ENCODE data around the gene FOXD3.
"Not testable (repeated sequence)": the region's sequence is repeated elsewhere in the genome, so short reads cannot be mapped to it uniquely, and the experiment has no call there.

Gene FOXD3

DNA sequence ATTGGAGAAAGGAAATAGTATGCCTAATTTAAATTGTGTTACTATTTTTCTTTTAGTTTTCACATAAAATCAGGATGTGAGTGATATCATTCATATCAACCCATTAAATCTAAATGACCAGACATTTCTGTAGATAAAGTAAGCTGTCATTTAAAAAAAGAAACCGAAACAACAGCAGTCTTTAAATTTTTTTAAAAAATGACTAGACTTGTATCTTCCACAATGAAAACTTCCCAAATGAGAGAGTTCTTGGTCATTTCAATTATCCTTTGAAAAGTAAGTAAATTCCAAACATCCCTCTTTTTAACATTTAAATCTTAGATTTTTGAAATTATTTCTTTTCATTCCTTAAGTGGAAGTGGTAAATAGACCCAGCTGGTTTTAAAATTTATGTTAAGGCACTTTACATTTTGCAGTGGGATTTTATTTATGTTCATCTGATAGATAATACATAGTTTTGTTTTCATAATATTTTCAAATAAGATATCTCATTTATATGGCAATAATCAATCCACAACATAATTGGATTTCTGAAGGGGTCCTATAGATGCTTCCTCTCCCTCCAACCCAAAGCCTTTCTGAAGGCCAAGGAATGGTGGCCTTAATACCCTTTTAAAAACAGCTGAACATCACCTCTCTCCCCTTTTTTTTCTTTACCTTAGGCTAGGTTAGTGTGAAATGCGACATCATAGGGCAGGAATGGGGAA lies 3.1 kb downstream of the FOXD3 start:
- H3K4me1 ChIP-seq: peaks cover 6% of the 10 kb centered on the region
- in situ Hi-C loops (cut with MboI; ENCODE audit: low sequenced_read_pairs): no loop called here
- peak overlapping the region; percentile 34 for H3K4me3 ChIP-seq
- no peaks in the 10 kb centered on the region for H3K36me3 ChIP-seq (replicated peaks)
- no peak for DNase-seq (ENCODE audit: low spot score in 2 of 2)
- no peaks in the 10 kb centered on the region for H3K9me3 ChIP-seq
- no peaks in the 10 kb centered on the region; the same call in 1 of the 2 replicates for H3K27me3 ChIP-seq (ENCODE audit: low read depth)

DNA sequence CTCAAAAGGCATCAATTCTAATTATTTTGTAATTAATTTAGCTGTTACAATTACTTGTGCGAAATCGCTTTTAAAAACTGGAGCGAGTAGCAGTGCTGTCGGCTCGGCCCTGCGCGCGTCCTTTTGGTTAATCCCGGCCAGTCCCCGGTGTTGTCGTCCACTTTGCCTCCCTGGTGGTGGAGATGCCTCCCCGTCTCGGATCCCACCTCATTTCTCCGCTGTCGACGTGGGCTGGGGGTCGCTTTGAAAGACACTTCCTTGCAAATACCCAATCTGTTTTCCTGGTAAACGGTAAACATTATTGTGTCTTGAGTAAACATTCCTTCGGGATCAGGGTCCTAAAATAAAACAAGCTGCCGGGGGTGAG lies 3.7 kb downstream of the FOXD3 start:
- in situ Hi-C loops (cut with MboI; ENCODE audit: low sequenced_read_pairs): no loop called here
- no peaks in the 10 kb centered on the region for H3K9me3 ChIP-seq
- H3K4me1 ChIP-seq: peaks cover 6% of the 10 kb centered on the region
- H3K36me3 ChIP-seq (replicated peaks): no peaks in the 10 kb centered on the region
- H3K4me3 ChIP-seq: peak overlapping the region; percentile 9
- peak in 1 of 2 experiments; percentile 28 for DNase-seq (ENCODE audit: low spot score in 2 of 2)
- H3K27me3 ChIP-seq (ENCODE audit: low read depth): no peaks in the 10 kb centered on the region; the same call in 1 of the 2 replicates

DNA sequence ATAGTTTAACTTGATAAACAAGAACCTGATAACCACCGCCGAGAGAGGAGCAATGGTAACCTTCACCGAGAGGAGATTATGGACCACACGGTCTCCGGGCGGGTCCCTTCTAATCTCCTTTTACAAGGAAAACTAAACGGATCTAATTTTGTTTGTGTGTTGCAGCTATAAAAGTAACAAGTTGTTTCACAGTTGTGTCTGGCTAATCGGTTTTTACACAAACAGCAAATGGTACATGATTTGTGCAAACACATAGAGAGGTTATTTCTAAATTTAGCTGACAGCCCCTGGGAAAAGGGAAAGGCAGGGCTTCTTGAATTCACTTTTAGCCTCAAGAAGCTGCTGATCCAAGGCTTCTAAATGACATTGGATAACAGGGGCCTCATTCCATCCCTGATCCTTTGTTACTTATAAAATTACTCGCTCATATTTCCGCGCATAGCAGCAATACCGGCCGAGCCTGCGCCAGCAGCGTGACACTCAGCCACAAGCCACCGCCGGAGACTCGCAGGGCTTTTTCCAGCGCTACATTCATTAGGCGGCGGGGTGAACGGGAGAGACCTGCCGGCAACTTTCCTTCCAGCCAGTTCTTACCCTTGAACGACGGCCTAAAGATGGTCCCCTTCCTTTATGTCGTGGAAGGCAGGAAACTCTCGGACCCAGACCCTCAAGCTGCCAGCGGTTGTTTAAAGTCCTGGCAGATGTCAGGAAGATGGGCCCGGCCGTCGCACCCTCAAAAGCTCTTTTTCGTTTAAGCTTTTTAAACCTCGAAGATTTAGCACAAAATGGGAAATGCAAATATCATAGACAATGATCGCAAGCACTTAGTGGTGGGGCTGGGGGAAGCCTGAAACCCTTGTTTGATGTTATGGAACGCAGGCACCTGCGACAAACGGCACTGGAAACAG lies 4.4 kb downstream of the FOXD3 start:
- H3K4me3 ChIP-seq: peak overlapping the region; percentile 9
- no peaks in the 10 kb centered on the region for H3K9me3 ChIP-seq
- in situ Hi-C loops (cut with MboI; ENCODE audit: low sequenced_read_pairs): no loop called here
- H3K4me1 ChIP-seq: peaks cover 6% of the 10 kb centered on the region
- H3K27me3 ChIP-seq (ENCODE audit: low read depth): no peaks in the 10 kb centered on the region; the same call in 1 of the 2 replicates
- H3K36me3 ChIP-seq (replicated peaks): no peaks in the 10 kb centered on the region
- peak in 1 of 2 experiments; percentile 38 for DNase-seq (ENCODE audit: low spot score in 2 of 2)

DNA sequence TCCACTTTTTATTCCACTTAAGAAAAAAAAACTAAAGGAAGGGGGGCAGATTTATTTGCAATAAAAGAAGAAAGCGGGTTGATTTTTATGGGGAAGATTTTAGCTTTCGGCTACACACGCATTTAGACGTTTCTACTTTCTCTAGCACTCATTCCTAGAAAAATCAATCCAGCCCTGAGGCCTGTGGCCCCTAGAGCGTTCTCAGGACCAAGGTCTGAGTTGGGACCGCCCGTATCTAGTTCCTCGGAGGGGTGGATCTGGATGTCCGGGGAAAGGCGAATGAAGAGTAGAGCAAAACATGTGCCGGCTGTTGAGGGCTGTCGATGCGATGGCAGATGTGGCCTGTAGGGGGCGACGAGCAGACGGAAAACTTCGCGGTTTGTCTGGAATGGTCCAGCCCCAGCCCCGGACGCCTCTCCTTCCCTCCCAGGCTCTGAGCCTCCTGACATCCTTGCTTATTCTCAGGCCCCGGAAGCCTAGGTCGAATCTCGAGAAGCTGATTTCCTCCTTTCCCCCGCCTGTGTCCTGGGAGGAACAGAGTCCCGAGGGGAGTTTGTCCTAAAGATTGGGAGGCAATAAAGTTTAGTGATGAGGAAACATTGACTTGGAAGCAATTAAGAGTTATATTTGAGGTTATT lies 5.2 kb downstream of the FOXD3 start:
- Histone ChIP-seq H3K9me3 (no peaks in the 10 kb centered on the region), H3K4me1 (peaks cover 6% of the 10 kb centered on the region), H3K27me3 (ENCODE audit: low read depth) (no peaks in the 10 kb centered on the region; the same call in 1 of the 2 replicates), H3K36me3 (replicated peaks) (no peaks in the 10 kb centered on the region), H3K4me3 (no peak overlapping the region)
- peak; percentile 66 to 90 for DNase-seq (ENCODE audit: low spot score in 2 of 2)
- in situ Hi-C loops (cut with MboI; ENCODE audit: low sequenced_read_pairs): no loop called here

DNA sequence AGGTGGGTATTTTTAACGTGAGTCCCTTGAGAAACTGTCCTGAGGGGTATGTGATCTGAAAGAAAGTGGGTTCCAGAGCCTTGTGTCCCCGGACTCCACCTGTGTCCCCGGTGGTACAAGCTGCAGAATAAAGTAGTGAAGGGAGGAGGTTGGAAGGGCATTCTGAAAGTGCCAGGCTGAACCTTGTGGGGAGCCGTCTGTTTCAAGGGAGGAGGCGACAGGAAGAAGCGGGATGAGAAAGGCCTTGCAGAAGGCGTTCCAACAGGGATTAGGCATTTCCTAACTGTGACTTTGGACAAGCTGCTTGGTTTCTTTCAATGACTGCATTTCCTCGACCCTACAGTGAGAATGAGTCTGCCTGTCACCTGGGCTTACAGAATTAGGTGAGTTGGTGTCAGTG lies 5.8 kb downstream of the FOXD3 start:
- Histone ChIP-seq H3K36me3 (replicated peaks) (no peaks in the 10 kb centered on the region), H3K4me3 (no peak overlapping the region), H3K27me3 (ENCODE audit: low read depth) (peaks cover 5% of the 10 kb centered on the region; the same call in 1 of the 2 replicates), H3K9me3 (no peaks in the 10 kb centered on the region), H3K4me1 (peaks cover 6% of the 10 kb centered on the region)
- DNase-seq (ENCODE audit: low spot score in 2 of 2): no peak
- in situ Hi-C loops (cut with MboI; ENCODE audit: low sequenced_read_pairs): no loop called here

DNA sequence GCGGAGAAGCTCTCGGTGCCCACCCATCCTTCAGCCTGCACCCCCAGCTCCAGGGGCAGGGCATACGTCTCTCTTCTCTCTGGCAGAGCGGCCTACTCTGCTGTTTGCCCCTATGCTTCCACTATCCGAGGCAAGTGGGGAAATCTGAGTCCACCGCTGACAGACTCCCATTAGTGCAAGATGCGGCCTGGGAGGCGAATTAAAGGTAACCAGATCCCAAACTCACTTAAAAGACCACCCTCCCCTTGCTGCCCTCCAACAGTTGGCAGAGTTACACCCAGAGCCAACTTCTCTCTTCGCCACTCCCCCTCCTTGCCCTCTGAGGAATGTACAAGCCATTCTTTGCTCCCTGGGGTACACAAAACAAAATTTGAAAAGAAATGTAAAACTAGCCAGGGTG lies 6.4 kb downstream of the FOXD3 start:
- no peak for DNase-seq (ENCODE audit: low spot score in 2 of 2)
- in situ Hi-C loops (cut with MboI; ENCODE audit: low sequenced_read_pairs): no loop called here
- peaks cover 5% of the 10 kb centered on the region; the same call in 1 of the 2 replicates for H3K27me3 ChIP-seq (ENCODE audit: low read depth)
- H3K4me3 ChIP-seq: no peak overlapping the region
- peaks cover 6% of the 10 kb centered on the region for H3K4me1 ChIP-seq
- no peaks in the 10 kb centered on the region for H3K36me3 ChIP-seq (replicated peaks)
- no peaks in the 10 kb centered on the region for H3K9me3 ChIP-seq

DNA sequence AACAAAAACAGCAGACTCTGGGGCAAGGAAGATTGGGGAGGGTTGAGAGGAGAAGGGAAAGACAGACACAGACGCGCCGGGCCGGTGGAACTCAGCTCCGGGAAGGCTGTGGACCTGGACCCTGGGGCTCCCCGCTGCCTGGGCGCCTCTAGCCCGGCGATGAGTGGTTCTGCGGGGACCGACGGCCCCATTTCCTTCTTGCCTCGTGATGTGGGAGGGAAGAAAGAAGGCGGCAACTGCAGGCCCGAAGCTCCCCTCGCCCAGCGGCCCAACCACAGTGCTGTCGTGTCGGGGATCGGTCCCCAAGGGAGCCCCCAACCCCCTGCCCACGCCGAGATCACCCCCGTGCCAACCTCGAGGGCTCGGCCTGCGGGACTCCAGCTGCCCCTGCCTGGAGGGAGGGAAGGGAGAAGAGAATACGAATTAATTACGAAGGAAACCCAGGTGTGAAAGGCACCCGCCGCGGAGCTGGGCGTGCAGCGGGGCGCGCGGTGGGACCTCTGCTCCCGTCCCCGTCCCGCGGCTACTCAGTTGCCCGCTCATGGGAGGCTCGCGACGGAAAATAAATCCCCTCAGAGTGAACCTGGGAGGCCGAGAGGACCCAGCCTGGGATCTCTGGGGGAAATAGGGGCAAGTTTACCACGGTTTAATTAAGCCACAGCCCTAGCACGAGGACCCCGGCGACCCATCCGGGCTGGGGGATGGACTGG lies 7.4 kb downstream of the FOXD3 start:
- H3K4me1 ChIP-seq: peaks cover 6% of the 10 kb centered on the region
- in situ Hi-C loops (cut with MboI; ENCODE audit: low sequenced_read_pairs): no loop called here

DNA sequence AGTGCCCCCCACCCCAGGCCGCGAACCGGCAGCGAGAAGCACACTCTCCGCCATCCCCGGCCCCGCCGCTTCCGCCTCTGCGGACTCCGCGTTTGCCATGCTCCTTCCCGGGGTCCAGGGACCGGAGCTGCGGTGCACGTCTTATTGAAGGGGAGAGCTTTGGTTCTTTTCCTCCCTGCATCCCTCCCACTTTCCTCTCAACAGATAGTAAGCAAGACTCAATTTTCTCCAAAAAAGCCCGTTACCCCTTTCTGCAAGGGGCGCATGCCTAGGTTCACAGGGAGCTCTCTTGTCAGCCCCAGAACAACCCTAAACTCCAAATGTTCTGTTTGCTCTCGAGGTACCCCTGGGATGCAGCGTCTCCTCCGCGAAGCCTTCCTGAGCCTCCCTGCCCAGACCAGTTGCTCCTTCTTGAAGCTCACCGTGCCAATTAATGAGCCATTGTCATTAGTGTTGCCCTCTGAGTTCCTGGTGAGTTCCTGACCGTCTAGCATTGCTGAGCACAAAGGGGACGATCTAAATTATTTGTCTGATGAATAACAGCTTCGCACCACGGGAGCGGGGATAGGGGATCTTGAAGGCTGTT lies 8.1 kb downstream of the FOXD3 start:
- peaks cover 5% of the 10 kb centered on the region; the same call in 1 of the 2 replicates for H3K27me3 ChIP-seq (ENCODE audit: low read depth)
- H3K36me3 ChIP-seq (replicated peaks): no peaks in the 10 kb centered on the region
- no peak for DNase-seq (ENCODE audit: low spot score in 2 of 2)
- no peaks in the 10 kb centered on the region for H3K9me3 ChIP-seq
- no peak overlapping the region for H3K4me3 ChIP-seq
- H3K4me1 ChIP-seq: peaks cover 6% of the 10 kb centered on the region
- in situ Hi-C loops (cut with MboI; ENCODE audit: low sequenced_read_pairs): no loop called here

More for the DNA sequence above, 7.4 kb downstream of the FOXD3 start:
- Histone ChIP-seq H3K9me3 (no peaks in the 10 kb centered on the region), H3K27me3 (ENCODE audit: low read depth) (peaks cover 5% of the 10 kb centered on the region; the same call in 1 of the 2 replicates), H3K36me3 (replicated peaks) (no peaks in the 10 kb centered on the region), H3K4me3 (no peak overlapping the region)
- DNase-seq (ENCODE audit: low spot score in 2 of 2): no peak

DNA sequence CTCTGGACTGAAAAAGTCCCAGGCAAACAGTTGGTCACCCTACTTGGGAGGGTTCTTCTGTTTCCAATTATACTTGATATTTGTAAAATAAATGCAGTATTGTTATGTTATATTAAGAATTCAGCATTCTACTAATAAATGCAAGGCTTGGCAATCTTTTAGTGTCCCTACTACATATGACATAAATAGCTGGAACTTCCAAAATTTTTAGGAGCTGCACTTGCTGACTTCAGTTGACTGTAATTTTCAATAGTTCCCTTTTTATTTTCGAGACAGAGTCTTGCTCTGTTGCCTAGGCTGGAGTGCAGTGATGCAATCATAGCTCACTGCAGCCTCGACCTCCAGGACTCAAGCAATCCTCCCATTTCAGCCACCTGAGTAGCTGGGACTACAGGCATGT lies 20.0 kb downstream of the FOXD3 start:
- Histone ChIP-seq H3K27me3 (ENCODE audit: low read depth) (0 out of 2 replicates have a peak, but pooled peaks cover 2% of the 10 kb centered on the region), H3K4me3 (no peak overlapping the region), H3K9me3 (no peaks in the 10 kb centered on the region), H3K36me3 (replicated peaks) (no peaks in the 10 kb centered on the region), H3K4me1 (no peaks in the 10 kb centered on the region)
- in situ Hi-C loops (cut with MboI; ENCODE audit: low sequenced_read_pairs): no loop called here
- no peak for DNase-seq (ENCODE audit: low spot score in 2 of 2)

DNA sequence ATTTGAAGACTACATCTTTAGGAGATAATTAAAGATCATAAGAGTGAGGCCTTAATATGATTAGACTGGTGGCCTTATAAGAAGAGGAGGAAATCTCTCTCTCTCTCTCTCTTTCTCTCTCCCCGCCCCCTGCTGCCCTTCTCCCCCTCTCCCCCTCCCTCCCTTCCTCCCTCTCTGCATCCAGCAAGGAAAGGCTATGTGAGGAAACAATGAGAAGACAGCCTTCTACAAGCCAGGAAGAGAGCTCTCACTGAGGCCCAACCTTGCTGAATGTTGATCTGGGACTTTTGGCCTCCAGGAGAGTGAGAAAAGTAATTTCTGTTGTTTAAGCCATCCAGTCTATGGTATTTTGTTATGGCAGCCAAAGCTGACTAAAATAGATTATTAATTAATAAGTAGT lies 21.6 kb downstream of the FOXD3 start:
- no peak for DNase-seq (ENCODE audit: low spot score in 2 of 2)
- H3K9me3 ChIP-seq: no peaks in the 10 kb centered on the region
- 0 out of 2 replicates have a peak, but pooled peaks cover 2% of the 10 kb centered on the region for H3K27me3 ChIP-seq (ENCODE audit: low read depth)
- no peaks in the 10 kb centered on the region for H3K36me3 ChIP-seq (replicated peaks)
- no peaks in the 10 kb centered on the region for H3K4me1 ChIP-seq
- no peak overlapping the region for H3K4me3 ChIP-seq
- in situ Hi-C loops (cut with MboI; ENCODE audit: low sequenced_read_pairs): no loop called here

DNA sequence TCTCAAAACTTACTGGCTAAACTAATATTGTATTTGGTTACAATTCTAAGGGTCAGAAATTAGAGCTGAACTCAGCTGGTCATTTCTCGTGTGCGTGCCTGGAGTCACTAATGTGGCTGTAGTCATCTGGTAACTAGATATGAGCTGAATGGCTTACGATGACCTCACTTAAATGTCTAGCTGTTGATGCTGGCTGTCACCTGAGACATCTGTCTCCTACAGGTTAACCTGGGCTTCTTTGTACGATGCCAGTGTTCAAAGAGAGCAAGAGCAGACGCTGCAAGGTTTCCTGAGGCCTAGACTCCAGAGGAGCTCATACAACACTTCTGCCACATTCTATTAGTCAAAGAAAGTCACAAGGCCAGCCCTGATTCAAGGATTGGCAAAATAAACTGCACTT lies 28.0 kb downstream of the FOXD3 start:
- Histone ChIP-seq H3K27me3 (ENCODE audit: low read depth) (peaks cover 26% of the 10 kb centered on the region), H3K9me3 (no peaks in the 10 kb centered on the region), H3K4me3 (no peak overlapping the region), H3K4me1 (no peaks in the 10 kb centered on the region; the same call in 1 of the 2 replicates), H3K36me3 (replicated peaks) (no peaks in the 10 kb centered on the region)
- in situ Hi-C loops (cut with MboI; ENCODE audit: low sequenced_read_pairs): no loop called here
- no peak for DNase-seq (ENCODE audit: low spot score in 2 of 2)

DNA sequence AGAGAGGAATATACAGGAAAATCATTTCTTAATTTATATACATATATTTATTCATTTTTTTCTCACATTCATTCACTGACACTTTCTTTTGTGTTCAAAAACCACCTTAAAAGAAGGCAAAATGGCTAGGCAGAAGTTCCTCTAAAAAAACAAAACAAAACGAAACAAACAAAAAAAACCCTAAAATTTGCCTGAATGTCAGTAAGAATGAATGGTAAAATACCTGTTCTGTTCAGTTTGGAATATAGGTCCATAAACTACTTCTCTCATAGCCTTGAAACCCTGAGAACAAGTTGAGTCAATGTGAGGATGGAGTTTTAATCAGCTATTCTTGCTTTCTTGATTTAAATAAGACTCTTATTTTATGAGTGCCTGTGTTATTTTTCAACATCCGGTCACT lies 30.4 kb downstream of the FOXD3 start:
- Histone ChIP-seq H3K9me3 (no peaks in the 10 kb centered on the region), H3K36me3 (replicated peaks) (no peaks in the 10 kb centered on the region), H3K4me1 (no peaks in the 10 kb centered on the region; the same call in 1 of the 2 replicates), H3K27me3 (ENCODE audit: low read depth) (peaks cover 24% of the 10 kb centered on the region), H3K4me3 (no peak overlapping the region)
- in situ Hi-C loops (cut with MboI; ENCODE audit: low sequenced_read_pairs): no loop called here
- no peak for DNase-seq (ENCODE audit: low spot score in 2 of 2)

DNA sequence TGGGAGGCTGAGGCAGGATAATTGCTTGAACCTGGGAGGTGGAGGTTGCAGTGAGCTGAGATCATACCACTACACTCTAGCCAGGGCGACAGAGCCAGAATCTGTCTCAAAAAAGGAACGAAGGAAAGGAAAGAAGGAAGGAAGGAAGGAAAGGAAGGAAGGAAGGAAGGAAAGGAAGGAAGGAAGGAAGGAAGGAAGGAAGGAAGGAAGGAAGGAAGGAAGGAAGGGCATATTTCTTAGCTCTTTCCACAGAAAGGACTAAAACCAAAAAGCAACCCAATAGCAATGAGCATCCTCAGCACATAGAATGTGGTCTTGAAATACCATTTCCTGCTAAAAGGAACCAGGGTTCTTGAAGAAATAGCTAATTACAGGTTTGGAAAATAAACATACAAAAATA lies 33.9 kb downstream of the FOXD3 start:
- in situ Hi-C loops (cut with MboI; ENCODE audit: low sequenced_read_pairs); H3K4me1 ChIP-seq; H3K4me3 ChIP-seq; DNase-seq (ENCODE audit: low spot score in 2 of 2); H3K9me3 ChIP-seq; H3K36me3 ChIP-seq (replicated peaks): not testable (repeated sequence)
- H3K27me3 ChIP-seq (ENCODE audit: low read depth): peaks cover 22% of the 10 kb centered on the region
